Activated CD4-positive, alpha-beta T cell treated with anti-CD3 and anti-CD28 coated beads, Interleukin-2, amount 50 U/mL, for 4 hours (primary cell): ENCODE measurements around the gene PTPRB.

ENCODE experiments used
- DNase-seq, 2 experiments: peaks; one replicate each; pipeline ENCODE4 v3.0.0-alpha.2; 2020

The PTPRB gene

DNA sequence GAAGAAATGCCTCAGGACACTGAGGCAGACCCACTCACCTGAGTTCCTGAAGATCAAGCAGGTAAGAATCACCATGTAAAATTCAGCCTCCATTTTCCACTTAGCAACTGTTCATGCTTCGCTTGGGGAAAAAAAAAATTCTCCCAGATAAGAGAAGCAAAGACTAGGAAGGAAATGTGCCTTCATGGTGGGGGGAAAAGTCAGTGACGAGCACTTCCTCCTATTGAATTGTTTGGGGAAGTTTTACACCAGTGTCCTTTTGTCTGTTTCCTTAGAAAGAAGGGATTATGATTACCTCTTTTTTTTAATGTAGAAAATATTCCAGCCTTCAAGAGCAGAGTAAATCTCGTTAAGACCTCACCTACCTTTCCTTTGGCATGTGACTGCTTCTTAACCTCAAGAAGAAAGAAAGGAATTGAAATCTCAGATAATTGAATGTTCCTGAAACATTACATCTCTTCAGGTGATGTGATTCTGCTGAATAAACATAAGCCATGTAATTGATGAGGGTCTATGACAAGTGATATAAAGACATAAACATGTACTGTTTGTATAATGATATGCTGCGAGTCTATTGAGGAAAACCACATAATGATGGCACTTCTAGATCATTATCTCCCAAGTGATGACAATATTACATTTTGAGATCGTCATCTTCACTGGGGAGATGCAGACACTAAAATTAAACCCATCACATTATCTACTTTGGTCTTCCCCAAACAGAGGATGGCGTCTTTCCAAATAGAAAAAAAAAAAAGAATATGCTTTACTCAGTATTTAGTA, at the start of gene PTPRB:
Gene PTPRB, minus strand, starts transcription at position 127 of the 783 bp plus-strand sequence. Its CDS starts 34 bp downstream, at position 93.
- no peak for DNase-seq

DNA sequence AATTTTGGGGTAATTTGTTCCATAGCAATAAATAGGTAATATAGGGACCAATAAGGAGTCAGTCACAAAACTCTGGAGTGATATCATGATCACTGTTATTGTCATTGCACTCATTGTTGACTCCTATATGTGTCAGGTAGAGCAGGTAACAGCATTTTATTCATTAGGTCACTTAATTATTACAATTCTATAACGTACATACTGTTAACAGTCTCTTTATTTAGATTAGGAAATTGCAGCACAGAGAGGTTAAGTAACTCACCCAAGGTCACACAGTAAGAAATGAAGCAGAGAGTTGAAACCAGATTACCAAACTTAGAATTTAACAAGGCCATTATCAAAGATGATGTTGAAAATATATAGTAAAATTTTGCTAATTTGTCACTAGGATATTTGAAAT, 49.7 kb upstream of the PTPRB start:
- no peak for DNase-seq

DNA sequence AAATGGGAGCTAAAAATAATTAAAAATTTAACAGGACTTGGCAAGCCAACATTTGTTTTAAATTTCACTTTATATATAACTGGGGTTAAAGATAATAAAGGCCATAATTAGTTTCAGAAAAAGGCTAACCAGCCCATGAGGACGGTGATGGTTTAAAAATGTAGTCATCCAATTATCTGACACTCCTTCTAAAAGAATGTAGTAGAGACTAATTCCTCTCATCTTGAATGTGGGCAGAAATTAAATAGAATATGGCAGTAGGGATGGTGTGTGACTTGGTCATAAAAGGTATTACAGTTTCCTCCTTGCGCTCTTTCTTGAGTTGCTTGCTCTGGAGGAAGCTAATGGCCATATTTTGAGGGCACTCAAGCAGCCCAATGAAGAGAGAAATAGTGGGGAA, 49.1 kb upstream of the PTPRB start:
- no peak for DNase-seq

DNA sequence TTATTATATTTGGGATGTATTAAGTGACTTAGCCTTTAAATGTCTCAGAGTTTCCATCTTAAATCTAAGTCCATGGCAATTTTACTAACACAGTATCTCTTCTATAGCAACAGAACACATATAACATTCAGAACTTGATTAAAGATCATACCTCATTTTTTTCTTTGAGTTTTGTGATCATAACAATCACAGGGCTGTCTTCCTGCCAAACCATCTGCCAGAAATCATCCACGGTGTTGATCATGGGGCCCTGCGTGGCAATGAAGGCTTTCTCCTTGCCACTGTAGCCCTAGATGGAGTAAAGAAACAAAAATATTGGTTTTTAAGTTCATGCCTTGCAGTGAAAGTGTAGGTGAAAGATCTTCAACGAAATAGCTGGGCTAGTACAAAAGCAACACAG, 46.7 kb upstream of the PTPRB start:
- no peak for DNase-seq

DNA sequence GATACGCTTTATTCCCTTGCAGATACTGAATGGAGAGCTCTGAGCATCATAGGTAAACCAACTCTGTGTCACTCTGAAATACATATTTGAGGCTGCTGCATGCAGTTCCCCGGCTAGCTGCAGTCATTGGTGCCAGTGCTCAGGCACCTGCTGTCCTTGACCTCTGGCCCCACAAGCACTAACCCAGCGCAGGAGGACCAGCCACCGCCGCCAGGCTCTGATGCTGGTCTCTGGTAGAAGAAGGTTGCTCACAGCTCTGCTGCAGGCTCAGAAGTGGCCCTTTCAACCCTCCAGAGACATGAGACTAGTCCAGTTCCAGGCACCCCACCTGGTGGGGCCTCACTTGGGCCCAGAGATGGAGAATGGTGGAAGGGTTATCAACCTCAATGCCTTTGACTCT, 34.5 kb upstream of the PTPRB start:
- no peak for DNase-seq

DNA sequence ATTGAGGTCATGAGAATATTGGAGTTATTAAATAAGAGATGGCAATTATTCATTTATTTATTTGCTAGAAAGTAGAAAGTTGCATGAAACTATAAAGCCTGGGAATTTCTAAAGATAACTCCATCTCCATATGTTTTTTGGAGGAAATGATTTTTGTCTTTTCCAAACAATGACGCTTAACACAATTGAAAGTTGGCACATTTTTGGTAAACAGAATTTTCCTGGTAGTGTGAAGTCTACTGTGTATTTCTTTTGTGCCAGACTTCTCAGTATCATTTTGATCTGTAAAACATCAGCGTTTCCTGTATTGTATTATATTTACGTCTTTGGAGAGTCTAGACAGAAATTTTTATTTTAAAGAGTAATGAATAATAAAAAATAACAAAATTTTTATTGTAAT, 33.7 kb upstream of the PTPRB start:
- no peak for DNase-seq

DNA sequence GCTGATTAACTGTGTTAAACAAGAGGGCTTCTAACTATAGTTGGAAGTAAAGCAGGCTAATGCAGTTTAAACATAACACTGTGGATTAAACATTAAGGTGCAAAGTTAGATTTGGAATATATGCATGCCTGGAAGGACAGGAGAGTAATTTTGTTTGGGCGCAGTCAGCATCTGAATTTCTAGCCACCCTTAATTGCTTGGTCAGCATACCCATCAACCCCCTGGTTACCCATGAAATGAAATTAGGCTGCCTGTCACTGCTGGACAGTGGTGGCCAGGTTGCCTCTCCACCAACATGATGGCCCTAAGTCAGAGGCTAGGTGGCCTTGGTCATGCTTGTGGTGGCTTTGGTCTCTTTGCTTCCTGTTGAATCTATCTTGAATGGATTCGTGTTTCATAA, 30.0 kb upstream of the PTPRB start:
- no peak for DNase-seq

DNA sequence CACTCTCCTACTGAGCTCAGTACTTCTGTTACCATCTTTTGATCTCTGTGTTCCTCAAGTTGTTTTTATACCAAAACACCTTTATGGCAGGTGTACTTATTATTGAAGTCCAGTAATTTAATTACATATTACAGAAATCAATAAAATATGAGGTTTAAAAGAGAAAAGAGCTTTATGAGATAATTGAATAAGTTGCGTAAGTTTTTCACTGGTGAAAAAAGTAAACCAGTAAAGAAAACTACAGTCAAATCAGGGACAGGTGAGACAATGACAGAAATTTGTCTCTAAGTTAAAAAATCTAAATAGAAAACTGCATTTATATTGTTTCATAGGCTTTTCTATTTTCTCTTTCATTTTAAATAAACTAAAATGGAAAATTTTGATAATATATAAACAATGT, 29.1 kb upstream of the PTPRB start:
- no peak for DNase-seq

DNA sequence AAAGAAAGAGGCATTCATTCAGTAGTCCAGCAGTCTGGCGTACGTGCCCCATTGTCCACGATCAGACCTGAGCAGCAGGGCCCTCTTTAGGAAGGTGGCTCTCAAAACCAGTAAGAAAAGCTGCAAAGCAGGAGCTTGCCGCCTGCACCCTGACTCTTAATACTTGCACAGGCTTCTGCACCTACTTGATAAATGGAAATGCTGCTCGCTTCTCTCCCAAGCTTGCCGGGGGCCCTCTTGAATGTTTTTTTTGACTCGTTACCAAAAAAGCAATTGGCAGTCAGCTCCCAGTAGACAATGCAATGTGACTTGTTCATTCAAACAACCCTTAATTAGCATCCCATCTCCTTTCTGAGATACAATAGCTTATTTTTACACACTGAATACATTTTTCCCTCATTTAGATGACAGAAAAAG, 27.2 kb upstream of the PTPRB start:
- no peak for DNase-seq

DNA sequence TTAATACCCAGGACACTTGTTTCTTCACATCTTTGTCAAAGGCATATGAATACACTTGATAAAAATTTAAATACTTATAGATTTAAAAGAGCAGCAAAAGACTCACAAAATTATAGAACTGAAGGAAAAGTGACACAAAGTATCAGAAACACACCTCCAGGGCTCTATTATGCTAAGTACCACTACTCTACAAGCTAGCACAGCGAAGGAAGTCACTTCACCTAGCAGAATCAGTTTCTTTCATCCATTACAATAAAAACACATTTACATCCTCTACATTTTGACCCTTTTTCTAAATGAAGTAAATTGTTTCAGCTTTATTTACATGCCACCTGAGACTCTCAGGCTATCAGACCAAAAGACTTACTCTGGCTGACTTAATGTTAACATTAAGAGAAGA, 26.6 kb upstream of the PTPRB start:
- no peak for DNase-seq

DNA sequence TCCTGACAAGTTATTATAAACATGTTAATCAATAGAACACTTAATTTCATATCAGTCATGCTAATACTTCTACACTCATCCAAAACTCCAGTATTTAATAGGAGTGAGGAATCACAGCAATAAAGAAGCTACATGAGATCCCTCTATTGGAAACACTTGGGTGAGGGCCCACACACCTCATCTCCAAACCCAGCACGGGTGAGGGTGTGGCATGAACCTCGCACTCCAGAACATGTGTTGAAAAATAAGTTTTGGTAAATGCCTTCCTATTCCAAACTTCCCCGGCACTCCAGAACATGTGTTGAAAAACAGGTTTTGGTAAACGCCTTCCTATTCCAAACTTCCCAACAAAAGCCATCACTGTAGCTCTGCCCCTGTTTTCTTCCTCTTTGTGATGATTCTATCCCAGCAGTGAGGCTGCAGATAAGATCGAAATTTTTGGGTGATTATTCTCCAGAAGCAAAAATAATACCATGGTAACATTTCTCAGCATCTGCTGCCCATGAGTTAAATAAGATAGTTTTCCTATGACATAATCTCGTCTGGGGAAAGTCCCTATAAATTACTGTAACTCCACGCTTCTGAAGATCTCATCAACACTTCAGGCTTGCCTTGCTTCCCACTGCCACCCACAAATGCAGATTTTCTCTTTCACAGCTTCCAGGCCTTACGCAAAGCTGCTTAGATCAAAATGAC, 24.4 kb upstream of the PTPRB start:
- DNase-seq, result no peak

DNA sequence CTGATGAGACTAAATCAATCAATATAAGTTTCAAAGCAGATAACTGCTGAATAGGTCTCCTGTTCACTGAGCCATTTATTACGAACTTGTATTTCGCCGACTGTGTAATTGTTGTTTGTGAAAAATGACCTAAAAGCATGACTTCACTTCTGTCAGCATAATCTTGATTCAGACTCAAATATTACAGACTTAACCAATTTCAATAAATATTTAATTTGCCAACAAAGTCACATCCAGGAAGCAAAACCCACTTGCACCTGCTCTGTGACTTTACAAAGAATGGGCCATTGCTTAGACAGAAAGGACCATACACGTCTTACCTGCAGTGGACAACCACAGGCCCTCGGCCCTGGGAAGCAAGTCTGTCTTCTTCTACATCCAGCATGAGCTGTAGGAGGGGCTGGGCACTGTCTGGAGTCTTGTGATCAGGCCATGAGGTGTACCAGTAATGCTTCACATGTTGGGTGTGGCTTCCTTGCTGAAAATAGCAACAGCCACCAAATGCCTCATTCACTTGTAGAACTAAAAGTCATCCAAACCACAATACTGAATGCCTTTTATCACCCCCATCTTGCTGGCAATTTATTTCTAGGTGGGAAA, 23.5 kb upstream of the PTPRB start:
- no peak for DNase-seq

DNA sequence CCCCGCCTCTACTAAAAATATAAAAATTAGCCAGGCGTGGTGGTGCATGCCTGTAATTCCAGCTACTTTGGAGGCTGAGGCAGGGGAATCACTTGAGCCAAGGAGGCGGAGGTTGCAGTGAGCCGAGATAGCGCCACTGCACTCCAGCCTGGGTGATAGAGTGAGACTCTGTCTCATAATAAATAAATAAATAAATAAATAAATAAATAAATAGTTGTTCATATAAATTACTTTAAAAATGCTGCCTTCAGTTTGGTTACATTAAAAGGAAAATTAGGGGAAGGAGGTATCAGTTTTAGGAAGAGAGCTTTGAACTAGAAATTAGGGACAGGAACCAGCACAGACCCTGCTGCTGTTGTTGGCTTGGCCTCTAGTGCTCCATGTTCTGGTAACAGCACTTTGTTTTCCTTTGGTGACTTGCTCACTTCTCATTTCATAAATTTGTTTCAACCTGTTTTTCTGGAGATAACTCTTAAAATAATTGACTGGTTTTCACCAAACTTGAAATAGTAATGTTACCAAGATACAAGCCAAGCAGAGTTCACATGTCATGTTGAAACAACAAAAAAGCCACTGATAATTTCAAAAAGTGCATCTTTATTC, 22.9 kb upstream of the PTPRB start:
- no peak for DNase-seq

DNA sequence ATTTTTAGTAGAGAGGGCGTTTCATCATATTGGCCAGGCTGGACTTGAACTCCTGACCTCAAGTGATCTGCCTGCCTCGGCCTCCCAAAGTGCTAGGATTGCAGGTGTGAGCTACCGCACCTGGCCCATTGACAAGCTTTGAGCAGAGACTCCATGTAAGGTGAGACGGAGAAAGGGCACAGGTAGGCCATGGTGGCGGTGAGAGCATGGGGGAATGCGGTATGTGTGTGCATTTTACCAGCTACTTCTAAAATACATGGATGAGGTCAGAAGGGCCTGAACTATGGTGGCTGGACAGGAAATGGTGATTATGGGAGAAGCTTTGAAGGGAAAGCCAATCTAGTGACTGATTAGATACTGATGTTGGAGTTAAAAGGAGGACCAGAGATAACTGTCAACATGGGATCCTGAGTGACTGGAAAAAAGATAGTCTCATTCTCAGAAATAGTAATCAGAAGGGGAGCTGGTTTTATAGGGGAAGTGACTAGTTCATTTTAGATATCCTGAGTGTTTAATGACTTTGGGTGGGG, 21.9 kb upstream of the PTPRB start:
- no peak for DNase-seq

DNA sequence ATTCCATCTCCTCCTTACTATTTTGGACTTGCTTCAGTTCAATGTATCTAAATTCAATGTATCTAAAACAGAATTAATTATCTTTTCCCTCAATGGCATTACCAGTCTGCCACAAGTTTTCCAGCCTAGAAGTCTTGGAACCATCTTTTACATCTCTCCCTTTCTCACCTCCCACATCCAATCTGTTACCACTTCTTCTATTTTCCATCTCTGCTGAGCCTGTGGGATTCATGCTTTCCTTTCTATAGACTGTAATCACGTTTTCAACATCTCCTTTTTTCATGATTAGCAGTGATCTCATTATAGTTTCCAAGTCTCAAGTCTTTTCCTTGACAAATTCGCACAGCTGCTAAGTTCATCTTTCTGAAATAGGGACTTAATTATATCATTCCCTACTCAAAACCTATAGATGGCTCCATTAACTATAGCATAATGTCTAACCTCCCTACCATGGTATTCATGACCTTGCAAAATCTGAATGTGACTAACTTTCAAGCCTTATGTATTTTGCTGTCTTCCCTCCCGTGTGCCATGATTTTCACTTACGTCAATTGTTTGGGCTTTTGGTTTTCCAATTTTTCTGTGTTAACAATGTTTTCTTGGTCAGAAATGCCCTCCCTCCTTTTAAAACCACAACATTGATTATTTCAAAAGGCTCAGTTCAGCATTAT, 20.5 kb upstream of the PTPRB start:
- no peak for DNase-seq

DNA sequence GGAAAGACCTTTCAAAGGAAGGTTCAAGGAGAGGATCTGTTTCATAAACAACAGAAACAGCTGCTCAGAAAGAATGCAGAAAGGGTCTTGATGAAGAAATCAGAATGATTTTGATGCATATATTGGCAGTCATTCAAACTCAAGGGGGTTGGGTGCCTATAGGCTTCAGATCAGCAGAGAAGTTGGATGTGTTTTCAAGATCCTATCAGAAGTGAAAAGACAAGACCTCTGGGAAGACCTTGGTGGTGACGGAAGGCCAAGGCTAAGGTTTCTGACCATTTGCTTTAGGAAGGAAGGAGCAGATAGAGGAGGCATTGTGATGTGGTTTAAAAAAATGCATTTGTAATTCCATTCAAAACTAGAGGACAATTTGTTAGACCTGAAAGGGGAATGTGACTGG, 15.2 kb upstream of the PTPRB start:
- DNase-seq, result no peak

DNA sequence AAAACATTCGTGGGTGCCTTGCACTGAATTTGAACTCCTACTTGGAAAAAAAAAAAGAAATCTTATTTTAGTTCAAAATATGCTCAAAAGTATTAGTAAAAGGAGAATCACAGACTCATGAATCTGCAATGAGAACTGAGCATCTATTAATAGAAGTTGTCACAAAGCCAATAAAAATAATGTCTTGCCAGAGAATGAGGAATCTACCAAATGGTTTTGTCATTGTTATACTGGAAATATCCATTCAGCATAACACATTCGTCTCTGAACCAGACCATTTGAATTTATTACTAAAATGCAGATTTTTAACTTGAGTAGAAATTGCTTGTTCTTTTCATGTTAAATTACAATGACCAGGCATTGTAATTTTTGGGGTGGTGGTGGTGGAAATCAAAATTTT, 11.6 kb upstream of the PTPRB start:
- no peak for DNase-seq

DNA sequence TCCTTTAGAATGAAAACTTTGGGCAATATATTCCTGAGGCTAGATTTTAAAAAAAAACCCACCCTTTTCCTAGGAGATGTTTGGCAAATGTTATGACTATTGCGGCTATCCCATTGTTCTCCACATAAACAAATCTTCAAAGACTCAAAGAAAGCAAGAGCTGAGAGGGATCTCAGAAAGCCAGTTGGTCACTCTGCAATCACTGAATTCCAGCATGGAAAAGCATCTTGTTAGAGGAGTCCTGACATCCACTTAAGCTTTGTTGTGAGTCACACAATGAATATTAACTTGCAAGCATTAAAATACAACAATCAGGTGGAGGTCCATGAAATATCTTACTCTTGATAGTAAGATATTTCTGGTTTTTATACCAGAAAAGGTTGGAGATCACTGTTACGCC, 11.0 kb upstream of the PTPRB start:
- DNase-seq, result no peak

DNA sequence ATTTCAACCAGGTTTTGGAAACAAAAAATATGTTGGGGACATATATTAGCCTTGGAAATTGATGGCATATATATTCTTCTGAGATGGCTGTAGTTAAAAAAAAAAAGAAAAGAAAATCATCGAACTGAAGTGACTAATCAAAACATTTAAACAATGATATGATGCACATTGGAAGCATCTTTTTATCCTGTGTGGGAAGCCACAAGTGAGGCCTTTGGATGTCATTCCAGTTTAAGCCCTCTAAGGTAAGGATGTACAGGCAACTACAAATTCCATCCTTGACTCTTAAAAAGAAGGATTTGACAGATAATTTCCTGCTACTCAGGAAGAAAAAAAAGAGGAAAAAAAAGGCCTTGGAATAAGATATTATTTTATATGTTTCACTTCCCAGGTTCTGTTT, 9.6 kb upstream of the PTPRB start:
- no peak for DNase-seq

DNA sequence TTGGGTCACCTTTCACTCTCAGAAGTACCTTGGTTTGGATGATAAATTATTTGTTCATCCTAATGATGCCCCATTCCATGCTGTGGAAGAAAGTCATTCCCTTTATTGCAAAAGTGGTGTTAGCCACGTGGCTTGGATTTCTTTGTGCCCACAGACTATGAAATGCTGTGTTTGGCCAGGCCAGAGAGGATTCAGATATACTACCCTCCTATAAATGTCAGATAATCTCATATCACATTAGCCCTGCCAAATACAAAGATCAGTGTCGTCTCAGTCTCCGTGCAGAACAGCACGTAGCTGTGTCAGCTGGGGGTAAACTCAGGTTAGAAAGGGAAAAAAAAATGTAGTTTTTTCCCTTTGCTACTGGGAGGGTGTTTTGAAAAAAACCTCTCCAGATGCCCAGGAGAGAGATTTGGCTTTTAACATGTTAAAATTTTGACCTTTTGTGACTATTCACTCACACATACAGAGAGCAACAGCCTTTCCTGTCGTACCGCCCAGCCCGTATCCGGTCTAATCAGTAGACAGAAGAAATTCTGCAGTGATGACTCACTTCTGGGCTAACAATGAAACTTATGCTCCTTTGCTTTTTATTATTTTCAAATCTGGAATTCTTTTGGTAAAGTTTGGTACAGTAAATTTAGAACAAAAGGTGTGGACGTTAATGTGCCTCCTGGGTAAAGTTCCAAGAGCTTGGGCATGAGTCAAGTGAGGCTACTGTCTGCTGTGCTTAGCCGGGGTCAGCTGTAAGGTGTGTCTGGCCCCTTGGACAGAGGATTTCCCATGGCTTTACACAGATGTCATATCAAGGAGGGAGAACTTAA, 8.5 kb upstream of the PTPRB start:
- DNase-seq, result no peak

DNA sequence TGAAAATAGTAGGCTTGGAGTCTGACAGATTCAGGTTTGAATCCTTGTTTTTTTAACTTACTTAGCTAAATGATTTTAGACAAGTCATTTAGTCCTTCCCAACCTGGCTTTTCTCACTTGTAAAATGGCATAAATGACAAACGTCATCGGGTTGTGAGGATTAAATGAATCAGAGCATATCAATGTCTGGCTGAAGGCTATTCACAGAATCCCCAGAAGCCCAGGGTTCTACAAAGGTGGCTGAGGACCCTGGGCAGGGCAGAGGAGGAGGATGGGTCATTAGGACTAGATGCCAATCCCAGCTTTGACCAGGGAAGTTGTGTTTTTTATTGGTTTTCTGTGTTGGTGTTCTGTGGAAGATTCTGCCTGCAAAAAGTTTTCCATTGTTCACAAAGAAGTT, 7.6 kb upstream of the PTPRB start:
- no peak for DNase-seq

DNA sequence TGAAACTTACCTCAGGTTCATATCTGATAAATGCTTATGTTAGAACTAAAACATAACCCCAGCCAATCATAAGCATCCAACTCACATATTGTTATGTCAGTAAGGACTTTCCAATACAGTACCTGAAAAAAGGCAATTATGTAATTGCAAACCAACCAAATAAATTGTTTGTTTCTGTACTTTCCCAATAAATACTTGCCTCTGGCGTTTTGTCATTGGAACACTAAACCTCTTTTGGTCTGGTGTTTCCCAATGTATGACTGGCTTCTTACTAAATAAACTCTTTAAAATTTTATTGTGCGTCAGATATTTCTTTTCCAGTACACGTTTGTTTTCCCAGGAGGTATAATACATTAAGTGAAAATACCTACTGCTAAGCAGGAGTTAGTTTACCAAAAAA, 6.7 kb upstream of the PTPRB start:
- DNase-seq, result no peak
